Activated CD4-positive, alpha-beta T cell treated with anti-CD3 and anti-CD28 coated beads, Interleukin-2, amount 50 U/mL, for 4 hours (primary cell): ENCODE results near the gene AOPEP.

ENCODE experiments used
- DNase-seq, 2 experiments: peaks; one replicate each; pipeline ENCODE4 v3.0.0-alpha.2; 2020

AOPEP gene

GRCh38 chr9:95025213-95026147, 299.0 kb downstream of the AOPEP start:
- DNase-seq, result no peak

GRCh38 chr9:95026148-95026524, 299.6 kb downstream of the AOPEP start:
- DNase-seq, result no peak

- DNase-seq, result no peak
These were observed 301.7 kb downstream of the AOPEP start for GRCh38 chr9:95027914-95028852.

GRCh38 chr9:95028853-95029219, 302.3 kb downstream of the AOPEP start:
- DNase-seq, result no peak

- DNase-seq, result no peak
These were observed 302.8 kb downstream of the AOPEP start for GRCh38 chr9:95029288-95029687.

- DNase-seq, result no peak
These were observed 303.2 kb downstream of the AOPEP start for GRCh38 chr9:95029720-95030119.

GRCh38 chr9:95030344-95030743, 303.8 kb downstream of the AOPEP start:
- no peak for DNase-seq

- no peak for DNase-seq
These were observed 304.6 kb downstream of the AOPEP start for GRCh38 chr9:95030920-95031642.

- no peak for DNase-seq
These were observed 305.4 kb downstream of the AOPEP start for GRCh38 chr9:95031711-95032461.

- no peak for DNase-seq
These were observed 306.3 kb downstream of the AOPEP start for GRCh38 chr9:95032580-95033341.

- DNase-seq, result no peak
These were observed 309.3 kb downstream of the AOPEP start for GRCh38 chr9:95035846-95036245.

GRCh38 chr9:95036676-95037075, 310.2 kb downstream of the AOPEP start:
- DNase-seq, result no peak

GRCh38 chr9:95037789-95038521, 311.5 kb downstream of the AOPEP start:
- no peak for DNase-seq

- no peak for DNase-seq
These were observed 312.2 kb downstream of the AOPEP start for GRCh38 chr9:95038666-95039065.

GRCh38 chr9:95040106-95040505, 313.6 kb downstream of the AOPEP start:
- DNase-seq, result no peak

GRCh38 chr9:95043826-95044225, 317.3 kb downstream of the AOPEP start:
- no peak for DNase-seq

GRCh38 chr9:95044731-95045508, 318.4 kb downstream of the AOPEP start:
- no peak for DNase-seq

GRCh38 chr9:95045751-95046150, 319.3 kb downstream of the AOPEP start:
- DNase-seq, result no peak

GRCh38 chr9:95047452-95048224, 321.1 kb downstream of the AOPEP start:
- no peak for DNase-seq
